Fibroblast of lung (primary cell): ENCODE data around the gene POPDC2. TPM values are rescaled to one million over a fixed set of nuclear protein-coding genes. Genes with fewer than 3 reads are reported as not detected.

Source experiments
- DNase-seq, 2 donors: peaks; one replicate each; pipeline versions ENCODE4 v3.0.0 to v3.0.0-alpha.2; 2010; ENCODE audit warnings: low read depth in 2 of 2
- H2AFZ ChIP-seq: 2 replicates; pipeline ENCODE4 v1.5.1; 2012; ENCODE audit warnings: low read length, control low read depth, inconsistent platforms
- H3K27ac ChIP-seq: 2 replicates; pipeline ENCODE4 v1.5.1; 2011; ENCODE audit warnings: low read length, control low read depth; ENCODE audit not compliant: insufficient read depth
- H3K27me3 ChIP-seq: 2 replicates; pipeline ENCODE4 v1.5.1; 2011; ENCODE audit warnings: mild to moderate bottlenecking, low read length; ENCODE audit not compliant: control insufficient read depth, insufficient read depth
- H3K36me3 ChIP-seq: 2 replicates; pipeline ENCODE4 v1.5.1; 2011; ENCODE audit warnings: low read length; ENCODE audit not compliant: control insufficient read depth, insufficient read depth
- H3K4me1 ChIP-seq: 2 replicates; pipeline ENCODE4 v1.5.1; 2011; ENCODE audit warnings: low read length; ENCODE audit not compliant: control insufficient read depth, insufficient read depth; ENCODE audit errors: extremely low read depth
- H3K4me2 ChIP-seq: 2 replicates; pipeline ENCODE4 v1.5.1; 2011; ENCODE audit warnings: low read length, control low read depth; ENCODE audit not compliant: insufficient read depth; ENCODE audit errors: extremely low read depth
- H3K4me3 ChIP-seq, 4 experiments: fragments of 200-600 bp in 1 of 4; sonication (generic) in 1 of 4; replicated peaks in 1 of 4; 2 replicates each; pipeline ENCODE4 v1.5.1; 2011 to 2016; ENCODE audit warnings: low read length in 4 of 4, low read depth in 3 of 4, mild to moderate bottlenecking in 3 of 4, control low read depth in 2 of 4, inconsistent platforms in 1 of 4, mixed read lengths in 1 of 4; ENCODE audit not compliant: insufficient read depth in 1 of 4; ENCODE audit errors: control extremely low read depth in 1 of 4
- H3K79me2 ChIP-seq: 2 replicates; pipeline ENCODE4 v1.5.1; 2012; ENCODE audit warnings: mild to moderate bottlenecking, low read length, inconsistent platforms; ENCODE audit not compliant: control insufficient read depth, insufficient read depth
- H3K9ac ChIP-seq: 2 replicates; pipeline ENCODE4 v1.5.1; 2011; ENCODE audit warnings: mild to moderate bottlenecking, low read length, control low read depth; ENCODE audit not compliant: insufficient read depth
- H3K9me3 ChIP-seq: 2 replicates; pipeline ENCODE4 v1.5.1; 2012; ENCODE audit warnings: low read depth, low read length; ENCODE audit not compliant: control insufficient read depth, insufficient read depth
- H4K20me1 ChIP-seq: 2 replicates; pipeline ENCODE4 v1.5.1; 2011; ENCODE audit warnings: low read length; ENCODE audit not compliant: control insufficient read depth, insufficient read depth; ENCODE audit errors: extremely low read depth
- EZH2 ChIP-seq: IDR thresholded peaks from 2 replicates; pipeline ENCODE4 v1.5.1; 2012; ENCODE audit warnings: low read length, control low read depth, mild to moderate bottlenecking; ENCODE audit errors: missing control alignments
- polyA plus RNA-seq, 2 donors: library from polyadenylated mRNA; depleted of rRNA in 1 of 2; stranded (reverse) in 1 of 2; unstranded in 1 of 2; fragments of >200 nt; gene quantifications; 2 replicates each; pipeline ENCODE4 v1.2.1, GENCODE V29; 2011 to 2012; ENCODE audit warnings: missing spikeins in 1 of 2
- total RNA-seq: library from RNA; depleted of rRNA; stranded (reverse); fragments of >200 nt; gene quantifications from 2 replicates; pipeline ENCODE4 v1.2.1, GENCODE V29; 2014
- TF ChIP-seq, protein P1 (sequence below), 2 donors: IDR thresholded peaks in 1 of 2; conservative IDR thresholded peaks in 1 of 2; 1 replicate in 1 of 2; 2 replicates in 1 of 2; pipeline ENCODE4 v1.5.1; 2011 to 2012; ENCODE audit warnings: low read length in 2 of 2, control low read depth in 1 of 2, inconsistent platforms in 1 of 2, low read depth in 1 of 2, mild to moderate bottlenecking in 1 of 2

The POPDC2 gene
- total and polyA plus RNA-seq, 2 donors (not counting 1 experiment from before 2014, with no cell fraction given), result 0.17 to 0.26 TPM

- TF ChIP-seq, protein P1, sequence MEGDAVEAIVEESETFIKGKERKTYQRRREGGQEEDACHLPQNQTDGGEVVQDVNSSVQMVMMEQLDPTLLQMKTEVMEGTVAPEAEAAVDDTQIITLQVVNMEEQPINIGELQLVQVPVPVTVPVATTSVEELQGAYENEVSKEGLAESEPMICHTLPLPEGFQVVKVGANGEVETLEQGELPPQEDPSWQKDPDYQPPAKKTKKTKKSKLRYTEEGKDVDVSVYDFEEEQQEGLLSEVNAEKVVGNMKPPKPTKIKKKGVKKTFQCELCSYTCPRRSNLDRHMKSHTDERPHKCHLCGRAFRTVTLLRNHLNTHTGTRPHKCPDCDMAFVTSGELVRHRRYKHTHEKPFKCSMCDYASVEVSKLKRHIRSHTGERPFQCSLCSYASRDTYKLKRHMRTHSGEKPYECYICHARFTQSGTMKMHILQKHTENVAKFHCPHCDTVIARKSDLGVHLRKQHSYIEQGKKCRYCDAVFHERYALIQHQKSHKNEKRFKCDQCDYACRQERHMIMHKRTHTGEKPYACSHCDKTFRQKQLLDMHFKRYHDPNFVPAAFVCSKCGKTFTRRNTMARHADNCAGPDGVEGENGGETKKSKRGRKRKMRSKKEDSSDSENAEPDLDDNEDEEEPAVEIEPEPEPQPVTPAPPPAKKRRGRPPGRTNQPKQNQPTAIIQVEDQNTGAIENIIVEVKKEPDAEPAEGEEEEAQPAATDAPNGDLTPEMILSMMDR (conservative IDR thresholded peaks at IDR 0.05 in 1 of 2, IDR thresholded peaks at IDR 0.05 in 1 of 2; ENCODE audit: low read depth in 1 of 2, low read length in 2 of 2), result no peak
- no peak for TF ChIP-seq EZH2
- H3K4me2 ChIP-seq, result no peak overlapping the region
- H3K4me3 ChIP-seq, result no peak overlapping the region
- no peaks in the 10 kb centered on the region for H3K27me3 ChIP-seq
- DNase-seq, result no peak
- H3K4me1 ChIP-seq, result peaks cover 6% of the 10 kb centered on the region
- no peak overlapping the region for H3K9ac ChIP-seq
- H4K20me1 ChIP-seq, result no peaks in the 10 kb centered on the region
- no peaks in the 10 kb centered on the region for H3K79me2 ChIP-seq
- no peaks in the 10 kb centered on the region for H3K36me3 ChIP-seq
- H2AFZ ChIP-seq, result no peak overlapping the region
- H3K9me3 ChIP-seq, result no peaks in the 10 kb centered on the region
- no peak overlapping the region for H3K27ac ChIP-seq
Observed at GRCh38 chr3:119632216-119632615, 28.2 kb downstream of the POPDC2 start.

DNA sequence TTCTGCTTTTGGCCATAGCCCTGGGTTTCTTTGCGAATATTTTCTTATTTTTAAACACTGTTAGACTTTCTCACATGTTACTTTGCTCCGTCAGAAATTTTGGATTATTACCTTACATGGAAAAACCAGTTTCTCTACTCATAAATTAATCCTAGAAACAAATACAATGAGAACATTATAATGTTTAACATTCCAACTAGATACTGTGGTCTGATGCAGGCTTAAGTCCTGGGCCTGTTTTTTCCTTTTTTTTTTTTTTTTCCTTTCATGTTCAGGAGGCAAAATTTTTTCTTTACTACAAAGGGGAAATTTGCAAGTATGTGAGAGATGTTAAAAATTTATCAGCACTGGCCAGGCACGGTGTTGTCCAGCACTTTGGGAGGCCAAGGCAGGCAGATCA lies 28.9 kb downstream of the POPDC2 start:
- Histone ChIP-seq H3K79me2 (no peaks in the 10 kb centered on the region), H3K4me2 (no peak overlapping the region), H3K36me3 (no peaks in the 10 kb centered on the region), H3K9ac (no peak overlapping the region), H3K4me1 (peaks cover 3% of the 10 kb centered on the region), H3K9me3 (no peaks in the 10 kb centered on the region), H4K20me1 (no peaks in the 10 kb centered on the region), H3K27me3 (no peaks in the 10 kb centered on the region), H3K4me3 (no peak overlapping the region), H2AFZ (no peak overlapping the region), H3K27ac (no peak overlapping the region)
- peak in 1 of 2 donors; percentile 61 for DNase-seq
- TF ChIP-seq, protein P1 (conservative IDR thresholded peaks at IDR 0.05 in 1 of 2, IDR thresholded peaks at IDR 0.05 in 1 of 2; ENCODE audit: low read depth in 1 of 2, low read length in 2 of 2), result no peak
- no peak for TF ChIP-seq EZH2

- DNase-seq, result no peak
- Histone ChIP-seq H3K4me2 (no peak overlapping the region), H3K9ac (no peak overlapping the region), H3K9me3 (no peaks in the 10 kb centered on the region), H4K20me1 (no peaks in the 10 kb centered on the region), H3K27me3 (no peaks in the 10 kb centered on the region), H2AFZ (peak overlapping the region; percentile 54), H3K36me3 (no peaks in the 10 kb centered on the region), H3K4me3 (no peak overlapping the region), H3K79me2 (no peaks in the 10 kb centered on the region), H3K4me1 (peaks cover 3% of the 10 kb centered on the region), H3K27ac (no peak overlapping the region)
- TF ChIP-seq, protein P1 (conservative IDR thresholded peaks at IDR 0.05 in 1 of 2, IDR thresholded peaks at IDR 0.05 in 1 of 2; ENCODE audit: low read depth in 1 of 2, low read length in 2 of 2), result no peak
Observed at GRCh38 chr3:119630880-119631329, 29.5 kb downstream of the POPDC2 start.
